ENCODE data around the gene PGAM2.
A peak's percentile ranks its signal among the peaks of the same experiment; 100 is the strongest.
"Not testable (repeated sequence)": the region's sequence is repeated elsewhere in the genome, so short reads cannot be mapped to it uniquely, and the experiment has no call there.

The PGAM2 gene

DNA sequence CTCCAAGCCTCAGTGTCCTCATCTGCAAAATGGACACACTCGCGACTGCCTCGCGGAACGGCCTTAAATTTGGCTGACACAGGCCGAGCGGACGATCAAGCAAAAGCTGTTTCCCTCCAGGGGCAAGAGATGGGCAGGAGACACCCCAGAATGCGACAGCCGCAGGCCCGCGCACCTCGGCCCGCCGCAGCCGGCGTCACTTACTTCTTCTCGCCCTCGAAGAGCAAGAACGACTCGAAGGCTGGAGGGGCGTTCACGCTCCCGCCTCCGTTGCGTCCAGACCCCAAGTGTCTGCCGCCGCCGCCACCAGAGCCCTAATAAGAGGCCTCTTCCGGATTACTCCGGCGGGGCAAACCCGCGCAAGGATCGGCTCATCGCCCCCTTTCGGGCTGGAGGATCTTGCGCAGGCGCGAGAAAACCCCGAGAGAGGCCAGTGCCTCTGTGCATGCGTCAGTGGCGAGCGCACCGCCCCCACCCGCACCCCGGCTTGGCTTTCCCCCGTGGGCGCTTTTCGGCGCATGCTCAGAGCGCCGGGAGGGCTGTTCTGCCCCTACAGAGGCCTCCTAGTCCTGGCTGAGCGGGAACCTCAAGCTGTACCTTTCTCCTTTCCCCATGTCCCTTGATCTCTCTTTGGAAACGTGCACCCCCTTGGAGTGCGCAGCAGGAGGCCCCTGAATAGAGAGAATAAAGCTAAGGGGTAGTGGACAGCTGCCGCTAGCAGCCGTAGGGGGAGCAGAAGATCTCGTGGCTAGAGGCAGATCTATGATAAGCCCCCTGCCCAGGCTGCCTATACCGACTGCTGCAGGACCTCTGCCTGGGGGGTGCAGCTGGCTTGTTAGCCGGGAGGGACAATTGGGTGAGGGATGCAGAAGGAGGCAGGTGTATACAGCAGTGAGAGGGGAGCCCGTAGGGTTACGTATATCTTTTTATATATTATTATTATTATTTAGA lies 46.2 kb downstream of the PGAM2 start:
- peak; percentile 78 for DNase-seq (ENCODE audit: low read depth)

DNA sequence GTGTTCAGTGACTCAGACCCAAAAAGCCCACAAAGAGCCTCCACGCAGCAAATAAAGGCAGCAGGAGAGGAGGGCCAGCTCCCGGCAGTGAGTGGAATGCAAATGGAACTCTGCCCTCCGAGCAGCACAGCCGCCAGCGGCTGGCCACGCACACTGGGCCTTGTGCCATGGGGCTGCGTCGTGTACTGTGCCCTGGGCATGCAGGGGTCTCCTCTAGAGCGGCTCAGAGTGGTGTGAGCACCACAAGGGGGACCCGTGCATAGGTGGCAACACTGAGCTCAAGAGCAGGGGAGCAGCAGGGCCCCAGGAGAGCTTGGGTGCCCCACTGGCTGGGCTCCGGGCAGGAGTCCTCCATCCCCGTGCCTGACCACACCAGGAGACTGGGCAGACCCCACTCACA lies 50.3 kb downstream of the PGAM2 start:
- DNase-seq (ENCODE audit: low read depth); H3K4me3 ChIP-seq (ENCODE audit: control insufficient read depth, low read depth, low read length): not testable (repeated sequence)

More for the DNA sequence above, 46.2 kb downstream of the PGAM2 start:
- H3K4me3 ChIP-seq (ENCODE audit: control insufficient read depth, low read depth, low read length), result peak overlapping the region; percentile 75
- TF ChIP-seq, protein P1, sequence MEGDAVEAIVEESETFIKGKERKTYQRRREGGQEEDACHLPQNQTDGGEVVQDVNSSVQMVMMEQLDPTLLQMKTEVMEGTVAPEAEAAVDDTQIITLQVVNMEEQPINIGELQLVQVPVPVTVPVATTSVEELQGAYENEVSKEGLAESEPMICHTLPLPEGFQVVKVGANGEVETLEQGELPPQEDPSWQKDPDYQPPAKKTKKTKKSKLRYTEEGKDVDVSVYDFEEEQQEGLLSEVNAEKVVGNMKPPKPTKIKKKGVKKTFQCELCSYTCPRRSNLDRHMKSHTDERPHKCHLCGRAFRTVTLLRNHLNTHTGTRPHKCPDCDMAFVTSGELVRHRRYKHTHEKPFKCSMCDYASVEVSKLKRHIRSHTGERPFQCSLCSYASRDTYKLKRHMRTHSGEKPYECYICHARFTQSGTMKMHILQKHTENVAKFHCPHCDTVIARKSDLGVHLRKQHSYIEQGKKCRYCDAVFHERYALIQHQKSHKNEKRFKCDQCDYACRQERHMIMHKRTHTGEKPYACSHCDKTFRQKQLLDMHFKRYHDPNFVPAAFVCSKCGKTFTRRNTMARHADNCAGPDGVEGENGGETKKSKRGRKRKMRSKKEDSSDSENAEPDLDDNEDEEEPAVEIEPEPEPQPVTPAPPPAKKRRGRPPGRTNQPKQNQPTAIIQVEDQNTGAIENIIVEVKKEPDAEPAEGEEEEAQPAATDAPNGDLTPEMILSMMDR (IDR thresholded peaks at IDR 0.05; ENCODE audit: control insufficient read depth, insufficient read depth, low read depth, low read length, missing control alignments), result peak; percentile 71

Measured in AG09309 (cell line).